Heart left ventricle (tissue), 16 donors: ENCODE measurements around the gene SLC39A11. TPM values are rescaled to one million over a fixed set of nuclear protein-coding genes. Genes with fewer than 3 reads are reported as not detected.
"Not testable (repeated sequence)": the region's sequence is repeated elsewhere in the genome, so short reads cannot be mapped to it uniquely, and the experiment has no call there.

ENCODE experiments used
- ATAC-seq, 4 donors: fragments of 200-7000 bp; cut with Tn5 transposase; one replicate each; pipeline ENCODE4 v1.9.1; 2020 to 2022; ENCODE audit warnings: moderate library complexity in 4 of 4, mild to moderate bottlenecking in 3 of 4, moderate number of reproducible peaks in 1 of 4
- DNase-seq, 5 donors: peaks; one replicate each; pipeline ENCODE4 v3.0.0-alpha.2; 2020
- H3K27ac ChIP-seq, 12 donors: fragments of 200-600 bp; sonication (generic) in 4 of 12; one replicate each; pipeline versions ENCODE4 v1.5.0 to v1.8.0; 2016 to 2022; ENCODE audit warnings: mild to moderate bottlenecking in 2 of 12
- H3K27me3 ChIP-seq, 9 donors: fragments of 200-600 bp; sonication (generic) in 2 of 9; one replicate each; pipeline versions ENCODE4 v1.5.1 to v1.8.0; 2016 to 2022; ENCODE audit warnings: mild to moderate bottlenecking in 3 of 9
- H3K36me3 ChIP-seq, 9 donors: fragments of 200-600 bp; sonication (generic) in 2 of 9; one replicate each; pipeline versions ENCODE4 v1.5.0 to v1.8.0; 2018 to 2022; ENCODE audit warnings: mild to moderate bottlenecking in 2 of 9
- H3K4me1 ChIP-seq, 12 donors: fragments of 200-600 bp; sonication (generic) in 4 of 12; one replicate each; pipeline versions ENCODE4 v1.5.0 to v1.8.0; 2016 to 2022; ENCODE audit warnings: mild to moderate bottlenecking in 3 of 12
- H3K4me3 ChIP-seq, 12 donors: fragments of 200-600 bp; sonication (generic) in 4 of 12; one replicate each; pipeline versions ENCODE4 v1.5.0 to v1.8.0; 2017 to 2022; ENCODE audit warnings: mild to moderate bottlenecking in 9 of 12, moderate library complexity in 4 of 12
- H3K9me3 ChIP-seq, 12 donors: fragments of 200-600 bp; sonication (generic) in 4 of 12; one replicate each; pipeline versions ENCODE4 v1.5.0 to v1.8.0; 2016 to 2022; ENCODE audit warnings: mild to moderate bottlenecking in 1 of 12
- CTCF ChIP-seq, 12 donors: fragments of 200-600 bp; sonication (generic) in 4 of 12; IDR thresholded peaks; one replicate each; pipeline versions ENCODE4 v1.5.0 to v1.8.0; 2018 to 2022; ENCODE audit warnings: antibody characterized with exemption in 12 of 12, mild to moderate bottlenecking in 5 of 12
- POLR2A ChIP-seq, 2 donors: fragments of 450-650 bp; IDR thresholded peaks; one replicate each; pipeline ENCODE4 v1.6.1; 2017; ENCODE audit warnings: antibody characterized with exemption in 2 of 2, mild to moderate bottlenecking in 2 of 2, moderate library complexity in 2 of 2
- WGBS, 4 donors: extraction: QIAGEN DNeasy Blood & Tissue Kit in 2 of 4; methylation state at CpG; one replicate each; pipeline versions ENCODE4 v1.1.5 to v1.1.7; 2013 to 2018; 5-methylcytosine and 5-hydroxymethylcytosine counted together
- intact Hi-C, 10 donors: fragments of 100-400 bp; cut with DNase I; formaldehyde crosslinking; loops; one replicate each; pipeline versions ENCODE4 v1.11.1 to v1.14.2; 2022
- polyA plus RNA-seq, 2 donors: library from polyadenylated mRNA; stranded (reverse); fragments of 200-250 nt; gene quantifications; one replicate each; pipeline ENCODE4 v1.2.3, GENCODE V29; 2013
- total RNA-seq, 9 donors: library from RNA; depleted of rRNA in 2 of 9; stranded (reverse); fragments of >200 nt in 2 of 9; fragmentation: NEBNext Ultra II Directional in 3 of 9; extraction: Animal tissue kit (Norgen Biotek cat#: 25700) in 3 of 9; gene quantifications; one replicate each; pipeline versions ENCODE4 v1.1.0 to v1.2.4, GENCODE V29; 2016 to 2023
- donor health status: ischemic (EF 13 %, LVEDD 7.1; RV severe dilation, severe dysfunction).
- donor health status: healthy with polysubstance abuse.
- donor health status: DM: no; HTN: yes; CAD: no.
- donor health status: DM: no; HTN: no; CAD: no.
- donor health status: ischemic (EF 25% LVEDD 6.9; RV normal size, moderate dysfunction).
- donor health status: ischemic (EF 25% LVEDD 5.7; RV mildly dilated, moderate dysfunction).
- donor health status: healthy.
- donor health status: DM: yes; HTN: yes; CAD: no.
- donor health status: ischemic (EF 35%, LVEDD 5.7; RV mildly dilated, moderate dysfunction).
- donor health status: nonischemic (EF 11% LVEDD 7.7; RV severe dilation, severe dysfunction).
- donor health status: DM: yes; HTN: yes; CAD: no.
- donor health status: PGD.
- donor health status: ischemic (EF 29% LVEDD 5.4; RV normal size, mild dysfunction).
- donor health status: nonischemic (EF 23%, LVEDD 6.1; RV moderate dilation, normal function).

Gene SLC39A11
- total and polyA plus RNA-seq, 11 donors: 2.5 to 23.3 (median 8.4) TPM

DNA sequence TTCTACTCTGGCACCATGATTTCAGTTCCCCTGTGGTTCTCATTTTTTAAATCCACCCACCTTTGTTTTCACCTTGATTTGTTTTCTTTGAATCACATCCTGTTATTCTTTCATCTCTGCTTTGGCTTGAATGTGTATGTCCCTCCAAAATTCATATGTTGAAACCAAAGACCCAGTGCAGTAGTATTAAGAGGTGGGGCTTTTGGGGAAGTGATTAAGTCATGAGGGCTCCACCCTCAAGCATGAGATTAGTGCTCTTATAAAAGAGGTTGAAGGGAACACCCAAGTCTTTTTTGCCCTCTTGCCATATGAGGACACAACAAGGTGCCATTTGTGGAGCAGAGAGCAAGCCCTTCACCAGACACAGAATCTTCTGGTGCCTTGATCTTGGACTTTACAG is 382.3 kb downstream of the SLC39A11 start:
- H3K4me3 ChIP-seq: no peak overlapping the region
- intact Hi-C loops: no loop called here
- no peak for DNase-seq
- no peak for TF ChIP-seq POLR2A (IDR thresholded peaks at IDR 0.05)
- TF ChIP-seq CTCF (IDR thresholded peaks at IDR 0.05): no peak
- H3K27ac ChIP-seq: no peak overlapping the region
- H3K36me3 ChIP-seq: no peaks in the 10 kb centered on the region
- no peak for ATAC-seq
- peaks cover 0 to 8% (median 0%) of the 10 kb centered on the region in 12 donors for H3K4me1 ChIP-seq
- no peaks in the 10 kb centered on the region for H3K27me3 ChIP-seq
- H3K9me3 ChIP-seq: peaks cover 0 to 24% (median 8%) of the 10 kb centered on the region in 12 donors

- intact Hi-C loops, H3K27me3 ChIP-seq, ATAC-seq, DNase-seq, H3K36me3 ChIP-seq, H3K27ac ChIP-seq, H3K4me3 ChIP-seq, H3K4me1 ChIP-seq: not testable (repeated sequence)
- peaks cover 0 to 24% (median 8%) of the 10 kb centered on the region in 12 donors for H3K9me3 ChIP-seq
- 88 to 98% (median 94%) methylated on average over 9 of the region's 9 CpGs for WGBS, 4 donors
Observed at GRCh38 chr17:72708682-72709081, 383.8 kb downstream of the SLC39A11 start.

- DNase-seq (no peak), ATAC-seq (no peak)
- Histone ChIP-seq H3K36me3 (no peaks in the 10 kb centered on the region), H3K9me3 (peaks cover 0 to 24% (median 8%) of the 10 kb centered on the region in 12 donors), H3K27ac (no peak overlapping the region), H3K4me1 (peaks cover 0 to 5% (median 0%) of the 10 kb centered on the region in 12 donors), H3K4me3 (no peak overlapping the region), H3K27me3 (no peaks in the 10 kb centered on the region)
- TF ChIP-seq CTCF (IDR thresholded peaks at IDR 0.05) (no peak), POLR2A (IDR thresholded peaks at IDR 0.05) (no peak)
- intact Hi-C loops: no loop called here
- WGBS, 4 donors: 84 to 92% (median 88%) methylated on average over 2 of the region's 2 CpGs
Observed at GRCh38 chr17:72707881-72708280, 384.6 kb downstream of the SLC39A11 start.

DNA sequence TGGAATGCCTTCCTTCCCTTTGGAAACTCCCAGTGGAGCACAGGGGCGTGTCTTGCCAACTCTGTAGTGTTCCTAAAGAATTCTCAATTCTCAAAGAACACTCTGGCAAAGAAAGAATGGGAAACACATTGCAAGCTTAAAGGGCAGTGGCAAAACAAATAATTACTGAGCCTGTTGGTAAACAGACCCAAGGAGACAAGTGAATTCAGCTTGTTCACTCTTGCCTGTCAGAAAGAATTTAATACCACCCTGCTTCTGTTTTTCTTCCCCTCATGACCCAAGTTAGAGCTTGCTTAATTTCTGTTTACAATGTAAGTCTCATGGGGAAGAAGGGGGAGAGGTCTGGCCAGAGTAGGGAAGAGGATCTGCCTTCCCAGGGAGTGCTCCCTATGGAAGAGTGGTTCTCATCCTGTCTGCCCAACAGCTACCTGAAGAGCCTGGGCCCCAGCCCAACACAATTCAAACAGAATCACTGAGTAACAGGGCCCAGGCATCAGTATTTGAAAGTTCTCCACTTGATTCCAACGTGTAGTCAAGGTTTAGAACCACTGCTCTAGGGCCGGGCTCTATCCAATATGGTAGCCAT is 386.0 kb downstream of the SLC39A11 start:
- H3K36me3 ChIP-seq: no peaks in the 10 kb centered on the region
- no peak overlapping the region for H3K27ac ChIP-seq
- WGBS, 4 donors: 64 to 76% (median 67%) methylated on average over 2 to 3 of the region's 3 CpGs
- TF ChIP-seq POLR2A (IDR thresholded peaks at IDR 0.05): no peak
- TF ChIP-seq CTCF (IDR thresholded peaks at IDR 0.05): no peak
- no peaks in the 10 kb centered on the region for H3K27me3 ChIP-seq
- no peak for DNase-seq
- no peak overlapping the region for H3K4me3 ChIP-seq
- intact Hi-C loops: no loop called here
- peaks cover 0 to 5% (median 0%) of the 10 kb centered on the region in 12 donors for H3K4me1 ChIP-seq
- peaks cover 0 to 21% (median 8%) of the 10 kb centered on the region in 12 donors for H3K9me3 ChIP-seq
- ATAC-seq: no peak

DNA sequence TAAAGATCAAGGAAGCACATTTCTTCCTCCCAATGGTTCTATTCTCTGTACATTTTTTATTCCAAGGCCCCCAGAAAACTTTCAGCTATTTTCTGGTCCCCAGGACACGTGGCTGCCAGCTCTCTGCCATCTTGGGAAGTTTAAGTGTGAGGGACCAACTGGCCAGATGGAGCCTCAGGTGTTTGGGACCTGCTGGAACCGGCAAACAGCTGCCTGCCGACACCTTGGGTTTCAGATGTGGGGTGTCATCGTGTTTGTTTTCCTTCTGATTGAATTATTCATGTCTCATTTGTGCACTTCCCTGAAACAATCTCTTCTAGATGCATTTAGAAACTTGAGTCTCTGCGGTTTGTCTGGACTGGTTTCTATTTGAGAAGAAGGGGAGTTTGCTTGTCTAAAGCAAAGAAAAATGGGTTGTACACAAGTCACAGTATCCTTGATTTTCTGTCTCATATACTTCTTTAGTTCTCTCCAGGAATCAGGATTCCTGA is 386.5 kb downstream of the SLC39A11 start:
- no peak for ATAC-seq
- no peak for DNase-seq
- H3K4me1 ChIP-seq: peaks cover 0 to 5% (median 0%) of the 10 kb centered on the region in 12 donors
- H3K9me3 ChIP-seq: peaks cover 0 to 16% (median 4%) of the 10 kb centered on the region in 12 donors
- H3K36me3 ChIP-seq: no peaks in the 10 kb centered on the region
- TF ChIP-seq CTCF (IDR thresholded peaks at IDR 0.05): no peak
- H3K27me3 ChIP-seq: no peaks in the 10 kb centered on the region
- intact Hi-C loops: no loop called here
- H3K27ac ChIP-seq: no peak overlapping the region
- WGBS, 4 donors: 81 to 84% (median 81%) methylated on average over 5 of the region's 5 CpGs
- no peak overlapping the region for H3K4me3 ChIP-seq
